ENCODE results near the gene BMP6. TPM values are rescaled to one million over a fixed set of nuclear protein-coding genes. Genes with fewer than 3 reads are reported as not detected.

BMP6 gene
- polyA plus RNA-seq, 2 of the 4 experiments (the other 2 are of a cell fraction), result 8.4 to 23.0 TPM

DNA sequence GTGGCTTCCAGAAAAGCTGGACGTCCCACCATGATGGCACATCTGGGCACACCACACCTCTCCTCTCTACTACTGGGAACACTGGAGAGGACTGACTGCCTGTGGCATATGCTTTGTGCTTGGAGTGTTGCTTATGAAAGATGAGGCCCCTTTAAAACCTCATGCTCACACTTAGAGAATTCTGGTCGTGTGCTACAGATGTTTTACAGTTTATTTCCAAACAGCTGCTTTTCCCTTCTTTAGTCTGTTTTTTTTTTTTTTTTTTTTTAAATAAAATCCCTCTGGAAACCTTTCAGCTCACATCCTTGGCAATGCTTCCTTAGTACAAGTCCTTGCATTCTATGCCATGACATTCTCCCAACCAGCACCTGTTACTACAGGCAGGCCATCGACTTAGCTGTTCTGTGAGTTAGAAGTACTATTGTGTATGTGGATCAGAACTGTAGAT, 60.3 kb downstream of the BMP6 start:
- Histone ChIP-seq H3K9me3 (no peaks in the 10 kb centered on the region), H3K4me1 (0 out of 3 replicates have a peak, but pooled peaks cover 3% of the 10 kb centered on the region), H3K4me2 (no peak overlapping the region), H3K27ac (no peak overlapping the region), H3K4me3 (no peak overlapping the region)
- DNase-seq (ENCODE audit: low read depth in 1 of 2, low spot score in 1 of 2) (no peak), FAIRE-seq (no peak), ATAC-seq (no peak)
- TF ChIP-seq HOXA7 (CRISPR knock-in tag; IDR thresholded peaks at IDR 0.05) (no peak), CHD4 (IDR thresholded peaks at IDR 0.05; ENCODE audit: borderline replicate concordance) (no peak), E2F6 (IDR thresholded peaks at IDR 0.05; ENCODE audit: borderline replicate concordance, low read depth) (no peak), FOSB (CRISPR knock-in tag; IDR thresholded peaks at IDR 0.05) (no peak), PHF8 (IDR thresholded peaks at IDR 0.05; ENCODE audit: borderline replicate concordance, low read depth) (no peak), CHD2 (IDR thresholded peaks at IDR 0.05; ENCODE audit: low read length, partially characterized antibody) (no peak), HOXB5 (CRISPR knock-in tag; IDR thresholded peaks at IDR 0.05) (no peak), RCOR1 (IDR thresholded peaks at IDR 0.05; ENCODE audit: low read depth, low read length) (no peak), CEBPB (IDR thresholded peaks at IDR 0.05) (no peak)
- TF ChIP-seq, protein P1, sequence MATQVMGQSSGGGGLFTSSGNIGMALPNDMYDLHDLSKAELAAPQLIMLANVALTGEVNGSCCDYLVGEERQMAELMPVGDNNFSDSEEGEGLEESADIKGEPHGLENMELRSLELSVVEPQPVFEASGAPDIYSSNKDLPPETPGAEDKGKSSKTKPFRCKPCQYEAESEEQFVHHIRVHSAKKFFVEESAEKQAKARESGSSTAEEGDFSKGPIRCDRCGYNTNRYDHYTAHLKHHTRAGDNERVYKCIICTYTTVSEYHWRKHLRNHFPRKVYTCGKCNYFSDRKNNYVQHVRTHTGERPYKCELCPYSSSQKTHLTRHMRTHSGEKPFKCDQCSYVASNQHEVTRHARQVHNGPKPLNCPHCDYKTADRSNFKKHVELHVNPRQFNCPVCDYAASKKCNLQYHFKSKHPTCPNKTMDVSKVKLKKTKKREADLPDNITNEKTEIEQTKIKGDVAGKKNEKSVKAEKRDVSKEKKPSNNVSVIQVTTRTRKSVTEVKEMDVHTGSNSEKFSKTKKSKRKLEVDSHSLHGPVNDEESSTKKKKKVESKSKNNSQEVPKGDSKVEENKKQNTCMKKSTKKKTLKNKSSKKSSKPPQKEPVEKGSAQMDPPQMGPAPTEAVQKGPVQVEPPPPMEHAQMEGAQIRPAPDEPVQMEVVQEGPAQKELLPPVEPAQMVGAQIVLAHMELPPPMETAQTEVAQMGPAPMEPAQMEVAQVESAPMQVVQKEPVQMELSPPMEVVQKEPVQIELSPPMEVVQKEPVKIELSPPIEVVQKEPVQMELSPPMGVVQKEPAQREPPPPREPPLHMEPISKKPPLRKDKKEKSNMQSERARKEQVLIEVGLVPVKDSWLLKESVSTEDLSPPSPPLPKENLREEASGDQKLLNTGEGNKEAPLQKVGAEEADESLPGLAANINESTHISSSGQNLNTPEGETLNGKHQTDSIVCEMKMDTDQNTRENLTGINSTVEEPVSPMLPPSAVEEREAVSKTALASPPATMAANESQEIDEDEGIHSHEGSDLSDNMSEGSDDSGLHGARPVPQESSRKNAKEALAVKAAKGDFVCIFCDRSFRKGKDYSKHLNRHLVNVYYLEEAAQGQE (IDR thresholded peaks at IDR 0.05), result no peak
- CTCF ChIA-PET, result interaction anchor here (0.6 to 1.4 kb wide), 2 partner anchors 39 to 107 kb away, joined by 4 read pairs; no protein-coding TSS in a partner anchor
- WGBS (ENCODE audit: missing lambda C conversion rate), result 67% methylated on average over 3 of the region's 3 CpGs
- POLR2A ChIA-PET, result no interaction called here

- no peak for FAIRE-seq
- H3K9me3 ChIP-seq, result no peaks in the 10 kb centered on the region
- no peak overlapping the region for H3K4me3 ChIP-seq
- no peak for DNase-seq (ENCODE audit: low read depth in 1 of 2, low spot score in 1 of 2)
- POLR2A ChIA-PET, result no interaction called here
- H3K4me2 ChIP-seq, result no peak overlapping the region
- 0 out of 3 replicates have a peak, but pooled peaks cover 3% of the 10 kb centered on the region for H3K4me1 ChIP-seq
- no peak overlapping the region for H3K27ac ChIP-seq
- 80% methylated on average over 5 of the region's 5 CpGs for WGBS (ENCODE audit: missing lambda C conversion rate)
- no peak for ATAC-seq
- CTCF ChIA-PET, result interaction anchor here (1.4 kb wide), 1 partner anchor 40 kb away, joined by 4 read pairs; no protein-coding TSS in a partner anchor
- TF ChIP-seq, protein P2, sequence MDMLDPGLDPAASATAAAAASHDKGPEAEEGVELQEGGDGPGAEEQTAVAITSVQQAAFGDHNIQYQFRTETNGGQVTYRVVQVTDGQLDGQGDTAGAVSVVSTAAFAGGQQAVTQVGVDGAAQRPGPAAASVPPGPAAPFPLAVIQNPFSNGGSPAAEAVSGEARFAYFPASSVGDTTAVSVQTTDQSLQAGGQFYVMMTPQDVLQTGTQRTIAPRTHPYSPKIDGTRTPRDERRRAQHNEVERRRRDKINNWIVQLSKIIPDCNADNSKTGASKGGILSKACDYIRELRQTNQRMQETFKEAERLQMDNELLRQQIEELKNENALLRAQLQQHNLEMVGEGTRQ (IDR thresholded peaks at IDR 0.05), result no peak
- TF ChIP-seq TP53 (CRISPR knock-in tag; IDR thresholded peaks at IDR 0.05) (no peak), CEBPB (IDR thresholded peaks at IDR 0.05) (no peak), EHF (CRISPR knock-in tag; IDR thresholded peaks at IDR 0.05) (no peak), SMC3 (IDR thresholded peaks at IDR 0.05) (no peak), PHF8 (IDR thresholded peaks at IDR 0.05; ENCODE audit: borderline replicate concordance, low read depth) (no peak), GATA3 (IDR thresholded peaks at IDR 0.05; ENCODE audit: borderline replicate concordance) (no peak), ZSCAN20 (CRISPR knock-in tag; IDR thresholded peaks at IDR 0.05) (no peak), NFE2L2 (conservative IDR thresholded peaks at IDR 0.05; ENCODE audit: low read length) (no peak), CHD2 (IDR thresholded peaks at IDR 0.05; ENCODE audit: low read length, partially characterized antibody) (no peak), ZC3H11A (IDR thresholded peaks at IDR 0.05) (no peak), CHD4 (IDR thresholded peaks at IDR 0.05; ENCODE audit: borderline replicate concordance) (no peak), ZNF302 (CRISPR knock-in tag; IDR thresholded peaks at IDR 0.05) (no peak), ESRRA (IDR thresholded peaks at IDR 0.05; ENCODE audit: borderline replicate concordance, low read length) (no peak), FOXS1 (CRISPR knock-in tag; IDR thresholded peaks at IDR 0.05) (no peak), E2F6 (IDR thresholded peaks at IDR 0.05; ENCODE audit: borderline replicate concordance, low read depth) (no peak), ELK1 (IDR thresholded peaks at IDR 0.05; ENCODE audit: low read depth, low read length) (no peak)
- TF ChIP-seq, protein P3, sequence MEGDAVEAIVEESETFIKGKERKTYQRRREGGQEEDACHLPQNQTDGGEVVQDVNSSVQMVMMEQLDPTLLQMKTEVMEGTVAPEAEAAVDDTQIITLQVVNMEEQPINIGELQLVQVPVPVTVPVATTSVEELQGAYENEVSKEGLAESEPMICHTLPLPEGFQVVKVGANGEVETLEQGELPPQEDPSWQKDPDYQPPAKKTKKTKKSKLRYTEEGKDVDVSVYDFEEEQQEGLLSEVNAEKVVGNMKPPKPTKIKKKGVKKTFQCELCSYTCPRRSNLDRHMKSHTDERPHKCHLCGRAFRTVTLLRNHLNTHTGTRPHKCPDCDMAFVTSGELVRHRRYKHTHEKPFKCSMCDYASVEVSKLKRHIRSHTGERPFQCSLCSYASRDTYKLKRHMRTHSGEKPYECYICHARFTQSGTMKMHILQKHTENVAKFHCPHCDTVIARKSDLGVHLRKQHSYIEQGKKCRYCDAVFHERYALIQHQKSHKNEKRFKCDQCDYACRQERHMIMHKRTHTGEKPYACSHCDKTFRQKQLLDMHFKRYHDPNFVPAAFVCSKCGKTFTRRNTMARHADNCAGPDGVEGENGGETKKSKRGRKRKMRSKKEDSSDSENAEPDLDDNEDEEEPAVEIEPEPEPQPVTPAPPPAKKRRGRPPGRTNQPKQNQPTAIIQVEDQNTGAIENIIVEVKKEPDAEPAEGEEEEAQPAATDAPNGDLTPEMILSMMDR (IDR thresholded peaks at IDR 0.05), result no peak
Measured at GRCh38 chr6:7787137-7787608, 61.3 kb downstream of the BMP6 start.
